22Rv1 (cell line): ENCODE data around the gene WIPF2.

Source experiments
- H3K27ac ChIP-seq: fragments of 450-650 bp; 2 replicates; pipeline ENCODE4 v1.5.1; 2017
- CTCF ChIP-seq: fragments of 450-650 bp; IDR thresholded peaks from 2 replicates; pipeline ENCODE4 v1.5.1; 2017; ENCODE audit warnings: mild to moderate bottlenecking
- ZFX ChIP-seq: fragments of 450-650 bp; IDR thresholded peaks from 2 replicates; pipeline ENCODE4 v1.6.1; 2017; ENCODE audit warnings: antibody characterized with exemption, borderline replicate concordance

Gene WIPF2

DNA sequence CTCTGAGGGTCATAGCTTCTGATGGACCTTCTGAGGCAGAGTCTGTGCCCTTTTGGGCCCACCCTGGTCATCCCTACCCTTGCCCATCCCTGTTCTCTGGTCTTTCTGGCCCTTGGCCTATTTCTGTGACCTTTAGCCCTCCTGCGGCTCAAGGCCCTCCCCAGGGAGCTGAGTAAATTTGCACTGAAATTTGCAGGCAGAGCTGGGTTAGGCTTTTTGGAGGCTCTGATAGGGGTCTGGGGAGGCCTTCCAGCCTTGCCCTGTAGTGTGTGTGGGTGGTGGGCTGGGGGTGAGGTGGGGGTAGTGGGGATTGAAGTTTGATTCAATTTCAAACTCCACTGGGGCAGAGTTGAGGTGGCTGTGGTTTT, 107.7 kb downstream of the WIPF2 start:
- no peak overlapping the region for H3K27ac ChIP-seq
- TF ChIP-seq ZFX (no peak), CTCF (no peak)

DNA sequence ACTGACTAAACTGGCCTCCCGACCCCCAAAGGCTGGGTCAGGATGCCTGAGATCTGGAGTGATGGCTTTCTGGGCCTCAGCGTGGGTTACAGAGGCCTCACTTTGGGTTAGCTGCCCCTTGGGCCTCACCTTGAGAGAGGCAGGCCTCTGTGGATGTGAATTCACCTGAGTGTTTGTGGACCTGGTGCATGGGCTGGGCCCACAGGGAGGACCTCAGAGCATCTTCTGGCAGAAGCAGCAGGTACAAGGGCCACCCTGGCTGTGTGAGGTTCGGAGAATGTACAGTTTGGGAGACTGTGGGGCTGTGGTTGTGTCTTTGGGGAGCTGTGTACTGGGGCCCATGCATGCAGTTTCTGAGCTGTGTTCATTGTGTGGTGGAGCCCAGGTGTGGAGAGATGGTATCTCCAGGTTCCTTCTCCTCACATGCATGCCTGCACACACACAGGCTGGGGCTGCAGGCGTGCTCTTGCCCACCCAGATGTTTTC, 108.2 kb downstream of the WIPF2 start:
- H3K27ac ChIP-seq = no peak overlapping the region
- TF ChIP-seq ZFX = no peak

DNA sequence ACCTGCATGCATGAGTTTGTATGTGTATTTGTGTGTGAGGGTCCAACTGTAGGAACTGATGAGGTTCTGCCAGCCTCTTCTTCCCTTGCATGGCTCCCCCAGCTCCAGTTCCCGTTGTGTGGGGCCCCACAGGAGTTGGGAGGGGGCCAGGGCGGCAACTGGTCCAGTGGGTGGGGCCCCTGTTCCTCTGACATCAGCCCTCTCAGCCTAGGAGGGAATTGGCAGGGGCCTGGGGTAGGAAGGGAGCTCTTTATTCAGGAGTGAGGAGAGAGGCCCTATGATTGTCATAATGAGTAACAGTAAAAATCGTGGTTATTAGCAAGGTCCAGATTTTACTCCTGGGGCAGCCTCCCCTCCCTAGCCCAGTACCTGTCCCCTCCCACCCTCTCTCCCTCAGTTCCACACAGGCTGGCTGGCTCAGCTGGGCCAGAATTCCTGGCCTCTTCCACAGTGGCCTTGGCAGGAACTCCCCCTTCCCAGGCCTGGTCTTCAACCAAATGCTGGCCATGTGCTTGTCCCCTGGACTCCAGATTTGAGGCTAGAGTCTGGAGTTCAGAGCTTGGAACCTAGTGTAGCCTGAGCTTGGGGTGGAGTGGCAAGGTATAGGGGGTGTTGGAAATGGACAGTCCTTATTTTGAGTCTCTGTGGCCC, 108.8 kb downstream of the WIPF2 start:
- no peak for TF ChIP-seq ZFX
- TF ChIP-seq CTCF = no peak
- no peak overlapping the region for H3K27ac ChIP-seq

GRCh38 chr17:40328386-40328766, 109.3 kb downstream of the WIPF2 start:
- TF ChIP-seq CTCF (no peak), ZFX (no peak)
- H3K27ac ChIP-seq = no peak overlapping the region

- H3K27ac ChIP-seq = no peak overlapping the region
- no peak for TF ChIP-seq CTCF
- no peak for TF ChIP-seq ZFX
Measured at GRCh38 chr17:40329839-40330794, 111.0 kb downstream of the WIPF2 start.

- no peak overlapping the region for H3K27ac ChIP-seq
- TF ChIP-seq CTCF = no peak
- TF ChIP-seq ZFX = no peak
Measured at GRCh38 chr17:40330850-40331470, 111.9 kb downstream of the WIPF2 start.

- TF ChIP-seq CTCF (no peak), ZFX (no peak)
- H3K27ac ChIP-seq = no peak overlapping the region
Measured at GRCh38 chr17:40331743-40332641, 112.9 kb downstream of the WIPF2 start.
